Adrenal gland (tissue), 5 donors: ENCODE results near the gene PRR18.

Experiments used
- CTCF ChIP-seq, 6 experiments: fragments of 450-650 bp in 4 of 6; fragments of 200-600 bp in 2 of 6; sonication (generic) in 1 of 6; IDR thresholded peaks; 1 replicate in 5 of 6; 2 replicates in 1 of 6; pipeline versions ENCODE4 v1.5.1 to v1.8.0; 2016 to 2021; ENCODE audit warnings: antibody characterized with exemption in 6 of 6, mild to moderate bottlenecking in 2 of 6, moderate library complexity in 1 of 6
- POLR2A ChIP-seq, 2 donors: fragments of 450-650 bp; IDR thresholded peaks; one replicate each; pipeline ENCODE4 v1.6.1; 2017; ENCODE audit warnings: antibody characterized with exemption in 2 of 2, mild to moderate bottlenecking in 2 of 2, moderate library complexity in 1 of 2
- donor health status: DM: no; HTN: no; CAD: no.

GRCh38 chr6:166336847-166337246 lies 28.7 kb upstream of the PRR18 start:
- TF ChIP-seq CTCF (IDR thresholded peaks at IDR 0.05), result no peak
- TF ChIP-seq POLR2A (IDR thresholded peaks at IDR 0.05), result no peak
